ENCODE data around the gene KIAA0513.

KIAA0513 gene

GRCh38 chr16:85137323-85138072 is 109.9 kb downstream of the KIAA0513 start:
- peak; percentile 36 to 94 (median 81) for DNase-seq

DNA sequence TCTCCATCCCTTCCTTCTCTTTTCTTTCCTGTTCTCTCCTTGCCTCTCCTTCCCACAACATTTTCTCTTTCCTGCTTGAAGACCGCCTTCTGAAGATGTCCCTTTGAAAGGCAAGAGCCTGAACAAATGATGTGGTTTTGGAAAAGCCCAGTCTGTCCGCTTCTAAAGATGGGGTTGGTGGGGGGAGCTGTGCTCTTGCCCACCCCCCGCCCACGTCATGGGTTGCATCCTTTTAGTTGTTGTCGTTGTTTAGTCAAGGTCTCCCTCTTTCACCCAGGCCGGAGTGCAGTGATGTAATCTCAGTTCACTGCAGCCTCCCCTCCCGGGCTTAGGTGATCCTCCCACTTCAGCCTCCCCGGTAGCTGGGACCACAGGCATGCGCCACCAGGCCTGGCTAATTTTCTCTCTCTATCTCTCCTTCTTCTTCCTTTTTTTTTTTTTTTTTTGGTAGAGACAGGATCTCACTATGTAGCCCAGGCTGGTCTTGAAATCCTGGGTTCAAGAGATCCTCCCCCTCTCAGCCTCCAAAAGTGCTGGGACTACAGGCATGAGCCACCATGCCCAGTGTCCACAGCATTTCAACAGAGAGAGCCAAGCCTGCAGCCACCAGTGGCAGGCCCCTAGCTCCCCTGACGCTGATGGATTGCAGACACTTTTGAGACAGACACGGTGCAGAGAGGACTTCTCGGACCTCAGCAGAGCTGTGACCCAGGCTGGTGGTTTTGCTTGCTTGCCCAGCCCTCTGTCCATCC is 110.7 kb downstream of the KIAA0513 start:
- DNase-seq: no peak

- no peak for DNase-seq
Observed at GRCh38 chr16:85138825-85139627, 111.4 kb downstream of the KIAA0513 start.

DNA sequence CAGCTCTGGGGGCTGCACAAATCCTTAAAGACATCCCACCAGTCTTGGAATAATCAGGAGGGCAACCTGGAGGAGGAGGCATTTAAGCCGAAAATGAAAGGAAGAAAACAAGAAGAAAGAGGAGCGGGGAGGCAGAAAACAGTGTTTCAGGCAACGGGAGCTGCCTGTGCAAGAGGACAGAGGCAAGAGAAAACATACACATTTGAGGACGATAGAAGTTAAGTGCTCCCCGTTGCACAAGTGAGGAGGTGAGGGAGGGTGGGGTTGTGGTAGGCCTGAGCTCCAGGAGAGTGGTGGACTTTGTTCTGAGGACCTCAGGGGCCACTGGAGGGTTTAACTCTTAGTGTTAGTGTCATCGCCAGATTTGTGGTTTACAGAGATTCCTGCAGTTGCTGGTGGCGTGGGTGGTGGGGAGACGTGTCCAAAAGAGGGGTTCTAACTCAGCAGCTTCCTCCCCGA is 112.3 kb downstream of the KIAA0513 start:
- no peak for DNase-seq

GRCh38 chr16:85140455-85141012 is 112.9 kb downstream of the KIAA0513 start:
- DNase-seq: no peak

DNA sequence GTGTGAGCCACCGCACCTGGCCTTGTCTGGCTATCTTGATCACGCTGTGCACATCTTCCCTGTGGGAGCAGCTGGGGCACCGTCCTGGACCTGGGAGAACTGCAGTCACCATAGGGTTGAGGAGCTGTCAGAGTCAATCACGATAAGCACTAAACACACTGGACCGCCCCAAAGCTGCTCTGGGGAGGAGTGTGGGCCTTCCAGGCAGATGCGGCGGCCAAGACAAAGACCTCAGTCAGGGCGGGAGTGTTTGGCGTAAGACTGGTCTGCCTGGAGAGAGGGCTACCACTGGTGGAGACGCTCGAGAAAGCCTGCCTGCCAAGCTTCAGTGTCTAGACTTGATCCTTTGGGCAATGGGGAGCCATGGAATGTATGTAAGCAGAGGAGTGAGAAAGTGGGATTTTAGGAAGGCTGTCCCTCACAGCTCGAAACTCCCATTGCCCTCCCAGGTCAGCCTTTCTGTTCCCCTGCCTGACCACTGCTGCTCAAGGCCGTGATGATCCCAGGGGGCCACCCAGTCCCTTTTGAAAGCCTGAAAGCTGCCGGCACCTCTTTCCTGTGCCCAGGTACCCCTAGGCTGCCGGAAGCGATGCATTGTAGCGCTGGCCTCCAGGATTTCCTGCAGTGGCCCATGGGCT is 114.0 kb downstream of the KIAA0513 start:
- no peak for DNase-seq

- DNase-seq: no peak
Observed at GRCh38 chr16:85142129-85142513, 114.5 kb downstream of the KIAA0513 start.

DNA sequence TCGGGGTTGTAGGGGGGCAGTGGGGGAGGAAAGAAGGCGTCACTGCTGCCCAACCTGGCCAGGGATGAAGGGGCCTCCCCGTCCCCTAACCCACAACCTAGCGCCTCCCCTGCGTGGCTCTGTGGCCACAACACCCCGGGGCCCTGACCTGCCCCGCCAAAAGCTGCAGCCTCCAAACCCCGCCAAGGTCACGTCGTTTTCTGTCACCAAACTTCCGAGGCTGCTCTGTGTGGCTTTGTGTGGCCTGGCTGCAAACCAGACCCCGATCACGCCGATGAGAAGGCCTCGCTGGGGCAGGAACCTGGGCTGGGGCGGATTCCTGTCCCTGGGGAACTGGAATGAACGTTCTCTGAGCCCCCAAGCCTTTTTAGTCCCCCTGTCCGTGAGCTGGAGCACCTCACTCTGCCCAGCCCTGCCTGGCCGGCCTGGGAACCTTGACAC is 115.2 kb downstream of the KIAA0513 start:
- no peak for DNase-seq
